ENCODE results near the gene TEX28.

DNA sequence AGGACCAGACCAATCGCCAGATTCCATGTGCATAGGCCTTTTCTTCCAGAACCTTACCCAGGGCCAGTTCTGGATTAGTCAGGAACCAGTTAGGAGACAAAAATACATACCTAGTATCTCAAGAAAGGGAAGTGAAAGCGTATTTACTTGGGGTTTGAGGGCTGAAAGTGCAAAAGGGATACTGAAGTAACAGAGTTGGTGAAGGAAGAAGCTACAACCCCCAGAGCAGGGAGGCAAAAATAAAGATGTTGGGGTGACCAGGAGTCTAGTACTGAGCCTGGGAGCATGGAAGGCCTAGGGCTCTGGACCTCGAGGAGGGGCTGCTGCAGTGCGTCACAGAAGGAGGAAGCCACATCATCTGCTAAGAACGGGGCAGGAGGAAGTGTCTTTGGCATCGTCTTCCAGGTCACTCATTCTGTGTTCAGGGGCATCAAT, 38.9 kb upstream of the TEX28 start:
- TF ChIP-seq, protein P1, sequence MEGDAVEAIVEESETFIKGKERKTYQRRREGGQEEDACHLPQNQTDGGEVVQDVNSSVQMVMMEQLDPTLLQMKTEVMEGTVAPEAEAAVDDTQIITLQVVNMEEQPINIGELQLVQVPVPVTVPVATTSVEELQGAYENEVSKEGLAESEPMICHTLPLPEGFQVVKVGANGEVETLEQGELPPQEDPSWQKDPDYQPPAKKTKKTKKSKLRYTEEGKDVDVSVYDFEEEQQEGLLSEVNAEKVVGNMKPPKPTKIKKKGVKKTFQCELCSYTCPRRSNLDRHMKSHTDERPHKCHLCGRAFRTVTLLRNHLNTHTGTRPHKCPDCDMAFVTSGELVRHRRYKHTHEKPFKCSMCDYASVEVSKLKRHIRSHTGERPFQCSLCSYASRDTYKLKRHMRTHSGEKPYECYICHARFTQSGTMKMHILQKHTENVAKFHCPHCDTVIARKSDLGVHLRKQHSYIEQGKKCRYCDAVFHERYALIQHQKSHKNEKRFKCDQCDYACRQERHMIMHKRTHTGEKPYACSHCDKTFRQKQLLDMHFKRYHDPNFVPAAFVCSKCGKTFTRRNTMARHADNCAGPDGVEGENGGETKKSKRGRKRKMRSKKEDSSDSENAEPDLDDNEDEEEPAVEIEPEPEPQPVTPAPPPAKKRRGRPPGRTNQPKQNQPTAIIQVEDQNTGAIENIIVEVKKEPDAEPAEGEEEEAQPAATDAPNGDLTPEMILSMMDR (conservative IDR thresholded peaks at IDR 0.05 in 1 of 2, IDR thresholded peaks at IDR 0.05 in 1 of 2; ENCODE audit: low read depth in 1 of 2, low read length in 2 of 2), result no peak
- no peak for TF ChIP-seq EZH2 (IDR thresholded peaks at IDR 0.05; ENCODE audit: low read length, missing control alignments)
